ENCODE measurements around the gene PHF5A.

Gene PHF5A

GRCh38 chr22:41468381-41469217, at the start of gene PHF5A, which contains the start of gene ACO2:
PHF5A (minus strand) TSS chr22:41468692; CDS start chr22:41468653, 39 bp downstream.
ACO2 (plus strand) TSS chr22:41469117; CDS start chr22:41469147, 30 bp downstream.
- in situ Hi-C loops (cut with HindIII; ENCODE audit: low sequenced_read_pairs), result no loop called here

- in situ Hi-C loops (cut with HindIII; ENCODE audit: low sequenced_read_pairs), result no loop called here
Measured at GRCh38 chr22:41518048-41518347, 49.5 kb upstream of the PHF5A start.

- in situ Hi-C loops (cut with HindIII; ENCODE audit: low sequenced_read_pairs), result no loop called here
Measured at GRCh38 chr22:41517172-41518047, 48.9 kb upstream of the PHF5A start.

- in situ Hi-C loops (cut with HindIII; ENCODE audit: low sequenced_read_pairs), result no loop called here
Measured at GRCh38 chr22:41516462-41516861, 48.0 kb upstream of the PHF5A start.

- in situ Hi-C loops (cut with HindIII; ENCODE audit: low sequenced_read_pairs), result no loop called here
Measured at GRCh38 chr22:41513391-41513790, 44.9 kb upstream of the PHF5A start.

- in situ Hi-C loops (cut with HindIII; ENCODE audit: low sequenced_read_pairs), result no loop called here
Measured at GRCh38 chr22:41512421-41513194, 44.1 kb upstream of the PHF5A start.

GRCh38 chr22:41511521-41511968, 43.1 kb upstream of the PHF5A start:
- in situ Hi-C loops (cut with HindIII; ENCODE audit: low sequenced_read_pairs), result no loop called here

- in situ Hi-C loops (cut with HindIII; ENCODE audit: low sequenced_read_pairs), result no loop called here
Measured at GRCh38 chr22:41508770-41509170, 40.3 kb upstream of the PHF5A start.

GRCh38 chr22:41507330-41508063, 39.0 kb upstream of the PHF5A start:
- in situ Hi-C loops (cut with HindIII; ENCODE audit: low sequenced_read_pairs), result no loop called here

GRCh38 chr22:41505511-41506220, 37.2 kb upstream of the PHF5A start:
- in situ Hi-C loops (cut with HindIII; ENCODE audit: low sequenced_read_pairs), result no loop called here

- in situ Hi-C loops (cut with HindIII; ENCODE audit: low sequenced_read_pairs), result no loop called here
Measured at GRCh38 chr22:41504816-41505215, 36.3 kb upstream of the PHF5A start.

GRCh38 chr22:41504397-41504796, 35.9 kb upstream of the PHF5A start:
- in situ Hi-C loops (cut with HindIII; ENCODE audit: low sequenced_read_pairs), result no loop called here

GRCh38 chr22:41501209-41501608, 32.7 kb upstream of the PHF5A start:
- in situ Hi-C loops (cut with HindIII; ENCODE audit: low sequenced_read_pairs), result no loop called here

GRCh38 chr22:41500303-41500702, 31.8 kb upstream of the PHF5A start:
- in situ Hi-C loops (cut with HindIII; ENCODE audit: low sequenced_read_pairs), result no loop called here

- in situ Hi-C loops (cut with HindIII; ENCODE audit: low sequenced_read_pairs), result no loop called here
Measured at GRCh38 chr22:41499624-41500280, 31.3 kb upstream of the PHF5A start.

GRCh38 chr22:41498303-41498835, 29.9 kb upstream of the PHF5A start:
- in situ Hi-C loops (cut with HindIII; ENCODE audit: low sequenced_read_pairs), result no loop called here

- in situ Hi-C loops (cut with HindIII; ENCODE audit: low sequenced_read_pairs), result no loop called here
Measured at GRCh38 chr22:41491374-41492100, 23.0 kb upstream of the PHF5A start.
